H9 (cell line): ENCODE measurements around the gene MBP. TPM values are rescaled to one million over a fixed set of nuclear protein-coding genes. Genes with fewer than 3 reads are reported as not detected.

Experiments
- DNase-seq: peaks from one replicate; pipeline ENCODE4 v3.0.0-alpha.2; 2017
- H2AFZ ChIP-seq: one replicate; pipeline ENCODE4 v1.6.1; 2013; ENCODE audit warnings: mild to moderate bottlenecking, low read length, control low read depth, moderate library complexity
- H2AK5ac ChIP-seq: 2 replicates; pipeline ENCODE4 v1.6.1; 2013; ENCODE audit warnings: low read length, control low read depth, mixed read lengths; ENCODE audit not compliant: insufficient read length
- H2BK120ac ChIP-seq: one replicate; pipeline ENCODE4 v1.6.1; 2013; ENCODE audit warnings: low read depth, mild to moderate bottlenecking, low read length, control low read depth, inconsistent platforms; ENCODE audit not compliant: poor library complexity, severe bottlenecking
- H2BK12ac ChIP-seq: 2 replicates; pipeline ENCODE4 v1.6.1; 2013; ENCODE audit warnings: low read length, control low read depth, mixed read lengths, low read depth; ENCODE audit not compliant: insufficient read length
- H2BK15ac ChIP-seq: 2 replicates; pipeline ENCODE4 v1.6.1; 2013; ENCODE audit warnings: low read depth, low read length, control low read depth
- H2BK20ac ChIP-seq: one replicate; pipeline ENCODE4 v1.6.1; 2013; ENCODE audit warnings: low read depth, mild to moderate bottlenecking, low read length, control low read depth, inconsistent platforms; ENCODE audit not compliant: poor library complexity, severe bottlenecking
- H2BK5ac ChIP-seq: 2 replicates; pipeline ENCODE4 v1.6.1; 2013; ENCODE audit warnings: low read length, control low read depth, mixed read lengths; ENCODE audit not compliant: insufficient read length
- H3K14ac ChIP-seq: 2 replicates; pipeline ENCODE4 v1.6.1; 2013; ENCODE audit warnings: low read length, control low read depth; ENCODE audit not compliant: insufficient read depth
- H3K18ac ChIP-seq: 2 replicates; pipeline ENCODE4 v1.6.1; 2013; ENCODE audit warnings: low read depth, mild to moderate bottlenecking, mixed read lengths, low read length, control low read depth; ENCODE audit not compliant: insufficient read length
- H3K23ac ChIP-seq: 2 replicates; pipeline ENCODE4 v1.6.1; 2013; ENCODE audit warnings: low read length, control low read depth, mixed read lengths, low read depth; ENCODE audit not compliant: insufficient read length
- H3K23me2 ChIP-seq: 2 replicates; pipeline ENCODE4 v1.6.1; 2013; ENCODE audit warnings: low read depth, mild to moderate bottlenecking, mixed read lengths, low read length, control low read depth; ENCODE audit not compliant: insufficient read length, poor library complexity, severe bottlenecking
- H3K27ac ChIP-seq: 2 replicates; pipeline ENCODE4 v1.5.1; 2013; ENCODE audit warnings: low read length, control low read depth, mixed read lengths, low read depth; ENCODE audit not compliant: insufficient read length
- H3K27me3 ChIP-seq: 2 replicates; pipeline ENCODE4 v1.6.1; 2013; ENCODE audit warnings: low read length, control low read depth, inconsistent platforms; ENCODE audit not compliant: insufficient read depth
- H3K4ac ChIP-seq: 2 replicates; pipeline ENCODE4 v1.6.1; 2013; ENCODE audit warnings: low read depth, mild to moderate bottlenecking, control low read depth, inconsistent platforms, low read length, moderate library complexity
- H3K4me1 ChIP-seq: 2 replicates; pipeline ENCODE4 v1.6.1; 2013; ENCODE audit warnings: low read length, control low read depth, inconsistent platforms; ENCODE audit not compliant: insufficient read depth
- H3K4me2 ChIP-seq: 2 replicates; pipeline ENCODE4 v1.6.1; 2013; ENCODE audit warnings: low read length, control low read depth, mixed read lengths; ENCODE audit not compliant: insufficient read length, insufficient read depth
- H3K56ac ChIP-seq: 2 replicates; pipeline ENCODE4 v1.6.1; 2013; ENCODE audit warnings: low read depth, mild to moderate bottlenecking, mixed read lengths, low read length, control low read depth; ENCODE audit not compliant: insufficient read length
- H3K79me1 ChIP-seq: 2 replicates; pipeline ENCODE4 v1.6.1; 2013; ENCODE audit warnings: low read depth, mild to moderate bottlenecking, moderate library complexity, low read length, control low read depth, inconsistent platforms; ENCODE audit not compliant: insufficient read depth, poor library complexity, severe bottlenecking
- H3K79me2 ChIP-seq: 2 replicates; pipeline ENCODE4 v1.6.1; 2013; ENCODE audit warnings: low read length, control low read depth, inconsistent platforms; ENCODE audit not compliant: insufficient read depth
- H3K9ac ChIP-seq: 2 replicates; pipeline ENCODE4 v1.6.1; 2013; ENCODE audit warnings: low read length, control low read depth, mixed read lengths; ENCODE audit not compliant: insufficient read length; ENCODE audit errors: extremely low read depth
- H3K9me3 ChIP-seq: one replicate; pipeline ENCODE4 v1.6.1; 2013; ENCODE audit warnings: low read depth, low read length, inconsistent platforms; ENCODE audit not compliant: control insufficient read depth
- H3T11ph ChIP-seq: one replicate; pipeline ENCODE4 v1.6.1; 2013; ENCODE audit warnings: mild to moderate bottlenecking, low read length, control low read depth, inconsistent platforms
- H4K20me1 ChIP-seq: one replicate; pipeline ENCODE4 v1.6.1; 2013; ENCODE audit not compliant: control insufficient read depth, insufficient read length, insufficient read depth
- H4K5ac ChIP-seq: 2 replicates; pipeline ENCODE4 v1.6.1; 2013; ENCODE audit warnings: low read depth, mild to moderate bottlenecking, mixed read lengths, low read length, control low read depth; ENCODE audit not compliant: insufficient read length
- H4K8ac ChIP-seq: replicated peaks from 2 replicates; pipeline ENCODE4 v1.6.1; 2013; ENCODE audit warnings: low read length, control low read depth, mixed read lengths, low read depth; ENCODE audit not compliant: insufficient read length
- H4K91ac ChIP-seq: 2 replicates; pipeline ENCODE4 v1.6.1; 2013; ENCODE audit warnings: low read depth, mild to moderate bottlenecking, moderate library complexity, mixed read lengths, low read length, control low read depth; ENCODE audit not compliant: insufficient read length
- H3K27ac Mint-ChIP-seq, 3 experiments: 2 replicates in 2 of 3; 3 replicates in 1 of 3; pipeline ENCODE4 v1.8.0; 2020 to 2021; ENCODE audit warnings: mixed read lengths in 3 of 3, mild to moderate bottlenecking in 1 of 3, moderate library complexity in 1 of 3
- H3K27me3 Mint-ChIP-seq: 2 replicates; pipeline ENCODE4 v1.8.0; 2021; ENCODE audit warnings: low read depth, mild to moderate bottlenecking, moderate library complexity, mixed read lengths
- H3K36me3 Mint-ChIP-seq, 3 experiments: 2 replicates in 2 of 3; 3 replicates in 1 of 3; pipeline ENCODE4 v1.8.0; 2020 to 2021; ENCODE audit warnings: low read depth in 3 of 3, mixed read lengths in 3 of 3; ENCODE audit not compliant: insufficient read depth in 1 of 3
- H3K4me1 Mint-ChIP-seq, 2 experiments: 2 replicates each; pipeline ENCODE4 v1.8.0; 2020; ENCODE audit warnings: mixed read lengths in 2 of 2
- H3K4me3 Mint-ChIP-seq, 2 experiments: 2 replicates in 1 of 2; 3 replicates in 1 of 2; pipeline ENCODE4 v1.8.0; 2020 to 2021; ENCODE audit warnings: mild to moderate bottlenecking in 2 of 2, mixed read lengths in 2 of 2, moderate library complexity in 1 of 2
- H3K9me3 Mint-ChIP-seq, 2 experiments: 2 replicates in 1 of 2; 3 replicates in 1 of 2; pipeline ENCODE4 v1.8.0; 2020; ENCODE audit warnings: mild to moderate bottlenecking in 2 of 2, mixed read lengths in 2 of 2, moderate library complexity in 1 of 2
- CTCF ChIP-seq: fragments of 200-600 bp; sonication (generic); conservative IDR thresholded peaks from 3 replicates; pipeline ENCODE4 v1.8.0; 2021; ENCODE audit warnings: antibody characterized with exemption, mild to moderate bottlenecking
- WGBS: extraction: QIAGEN DNeasy Blood & Tissue Kit; methylation state at CpG from one replicate; pipeline ENCODE4 v1.1.7; 2013; ENCODE audit warnings: missing lambda C conversion rate, low lambda C conversion rate, mixed read lengths; ENCODE audit not compliant: insufficient read length; ENCODE audit errors: extremely low coverage; 5-methylcytosine and 5-hydroxymethylcytosine counted together
- total RNA-seq: library from RNA; stranded (reverse); gene quantifications from 2 replicates; pipeline ENCODE4 v1.2.1, GENCODE V29; 2021

The MBP gene
- total RNA-seq, 1 experiment from 2014 or later, result 8.6 TPM

GRCh38 chr18:77151033-77151771, 18.6 kb upstream of the MBP start:
- no peak for DNase-seq
- Histone ChIP-seq H3K4me2 (no peak overlapping the region), H3K23ac (no peak overlapping the region), H4K5ac (no peak overlapping the region), H4K20me1 (no peaks in the 10 kb centered on the region), H3K18ac (no peak overlapping the region), H4K91ac (no peak overlapping the region), H3T11ph (no peak overlapping the region), H2AK5ac (no peak overlapping the region), H3K27me3 (no peaks in the 10 kb centered on the region), H2AFZ (no peak overlapping the region), H3K56ac (no peak overlapping the region), H2BK12ac (no peak overlapping the region), H3K79me1 (no peaks in the 10 kb centered on the region), H3K23me2 (no peaks in the 10 kb centered on the region), H2BK5ac (no peak overlapping the region), H2BK20ac (no peak overlapping the region), H3K9ac (no peak overlapping the region), H2BK15ac (no peak overlapping the region), H3K9me3 (no peaks in the 10 kb centered on the region), H3K27ac (no peak overlapping the region), H3K14ac (no peak overlapping the region), H3K4ac (no peak overlapping the region), H2BK120ac (no peak overlapping the region), H3K4me1 (no peaks in the 10 kb centered on the region), H4K8ac (no peak overlapping the region), H3K79me2 (no peaks in the 10 kb centered on the region)
- Mint-ChIP-seq H3K27me3 (peaks cover 3% of the 10 kb centered on the region; the same call in 1 of the 2 replicates), H3K27ac (no peak overlapping the region), H3K36me3 (peaks cover 0 to 13% (median 6%) of the 10 kb centered on the region in 3 experiments; a peak in 5 of 7 replicates), H3K4me3 (no peak overlapping the region; a peak in 1 of 5 replicates), H3K4me1 (peaks cover 5 to 9% of the 10 kb centered on the region in 2 experiments; a peak in 3 of 4 replicates), H3K9me3 (peaks cover 4 to 8% of the 10 kb centered on the region in 2 experiments; a peak in 3 of 5 replicates)
- no peak for TF ChIP-seq CTCF
- WGBS, result 71% methylated on average over 2 of the region's 8 CpGs
